Hepatocyte (in vitro differentiated cells): Measurements from ENCODE around the gene ARHGAP12. TPM values are rescaled to one million over a fixed set of nuclear protein-coding genes. Genes with fewer than 3 reads are reported as not detected.

Experiments
- DNase-seq: peaks from one replicate; pipeline ENCODE4 v3.0.0-alpha.2; 2016; ENCODE audit warnings: low spot score
- H2AFZ ChIP-seq: fragments of 200-600 bp; sonication (generic); 2 replicates; pipeline ENCODE4 v1.6.0; 2016; ENCODE audit warnings: antibody characterized with exemption, mild to moderate bottlenecking
- H3K27ac ChIP-seq: fragments of 200-600 bp; sonication (generic); 2 replicates; pipeline ENCODE4 v1.5.1; 2016; ENCODE audit warnings: mild to moderate bottlenecking
- H3K27me3 ChIP-seq: fragments of 200-600 bp; sonication (generic); 2 replicates; pipeline ENCODE4 v1.6.1; 2016
- H3K36me3 ChIP-seq: fragments of 200-600 bp; sonication (generic); replicated peaks from 2 replicates; pipeline ENCODE4 v1.5.1; 2016; ENCODE audit warnings: low read depth; ENCODE audit not compliant: insufficient read depth
- H3K4me1 ChIP-seq: fragments of 200-600 bp; sonication (generic); 2 replicates; pipeline ENCODE4 v1.5.1; 2016; ENCODE audit warnings: mild to moderate bottlenecking, moderate library complexity; ENCODE audit not compliant: insufficient read depth
- H3K4me2 ChIP-seq: fragments of 200-600 bp; sonication (generic); 2 replicates; pipeline ENCODE4 v1.6.0; 2016
- H3K4me3 ChIP-seq: fragments of 200-600 bp; sonication (generic); 2 replicates; pipeline ENCODE4 v1.5.1; 2016; ENCODE audit warnings: mild to moderate bottlenecking
- H3K79me2 ChIP-seq: fragments of 200-600 bp; sonication (generic); 2 replicates; pipeline ENCODE4 v1.6.0; 2017; ENCODE audit warnings: mild to moderate bottlenecking
- H3K9me2 ChIP-seq: fragments of 200-600 bp; sonication (generic); replicated peaks from 2 replicates; pipeline ENCODE4 v1.6.0; 2017; ENCODE audit warnings: mild to moderate bottlenecking; ENCODE audit not compliant: insufficient read depth
- H3K9me3 ChIP-seq: fragments of 200-600 bp; sonication (generic); 2 replicates; pipeline ENCODE4 v1.5.1; 2016; ENCODE audit warnings: low read depth, mild to moderate bottlenecking
- H4K20me1 ChIP-seq: fragments of 200-600 bp; sonication (generic); 2 replicates; pipeline ENCODE4 v1.6.0; 2016; ENCODE audit warnings: mild to moderate bottlenecking; ENCODE audit not compliant: insufficient read depth, poor library complexity, severe bottlenecking
- EZH2 ChIP-seq: fragments of 200-600 bp; sonication (generic); IDR thresholded peaks from 2 replicates; pipeline ENCODE4 v1.6.1; 2016; ENCODE audit warnings: antibody characterized with exemption, mild to moderate bottlenecking, borderline replicate concordance
- EZH2phosphoT487 ChIP-seq: fragments of 200-600 bp; sonication (generic); IDR thresholded peaks from one replicate; pipeline ENCODE4 v1.6.1; 2018; ENCODE audit warnings: antibody characterized with exemption, mild to moderate bottlenecking, low read depth, moderate library complexity; ENCODE audit not compliant: unreplicated experiment, severe bottlenecking
- WGBS: methylation state at CpG from one replicate; pipeline ENCODE4 v1.1.6; 2016; ENCODE audit warnings: low lambda C conversion rate; ENCODE audit errors: missing lambda C conversion rate; 5-methylcytosine and 5-hydroxymethylcytosine counted together
- polyA plus RNA-seq: library from polyadenylated mRNA; unstranded; fragments of >200 nt; fragmentation: Nextera tagmentation; extraction: Ambion mirVana; gene quantifications from 2 replicates; pipeline ENCODE4 v1.2.1, GENCODE V29; 2016
- total RNA-seq: library from RNA; depleted of rRNA; stranded (reverse); fragments of >200 nt; gene quantifications from 2 replicates; pipeline ENCODE4 v1.2.3, GENCODE V29; 2014
- TF ChIP-seq, protein P1 (sequence below): fragments of 200-600 bp; sonication (generic); IDR thresholded peaks from 2 replicates; pipeline ENCODE4 v1.5.1; 2016; ENCODE audit warnings: antibody characterized with exemption, mild to moderate bottlenecking; ENCODE audit not compliant: poor library complexity

The ARHGAP12 gene
- total and polyA plus RNA-seq, 2 experiments from 2014 or later, result 16.4 to 55.6 TPM

DNA sequence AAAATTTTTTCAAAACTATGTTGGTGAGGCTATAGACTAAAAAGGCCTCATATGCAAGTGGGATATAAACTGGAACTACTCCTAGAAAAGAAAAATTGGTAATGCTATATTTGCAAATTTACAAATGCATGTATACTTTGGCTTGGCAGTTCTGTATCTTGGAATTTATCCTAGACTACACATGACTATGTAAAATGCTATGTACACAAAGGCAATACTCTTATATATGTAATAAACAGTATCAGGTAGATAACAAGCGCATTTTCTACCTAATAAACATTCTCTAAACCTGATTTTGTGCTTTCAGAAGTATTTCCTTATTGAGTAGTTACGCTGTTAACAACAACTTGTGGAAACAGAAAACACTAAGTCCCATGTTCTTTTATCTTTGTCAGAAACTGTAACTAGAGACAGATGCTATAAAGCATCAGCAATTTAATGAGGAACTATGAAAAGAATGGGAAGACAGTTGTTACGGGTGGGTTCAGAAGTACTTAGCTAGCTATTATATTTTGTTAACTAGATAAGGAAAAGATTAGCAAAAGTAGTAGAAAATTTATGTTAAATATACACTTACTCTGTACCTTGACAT, 107.8 kb downstream of the ARHGAP12 start:
- no peak overlapping the region for H3K27ac ChIP-seq
- no peaks in the 10 kb centered on the region for H3K4me1 ChIP-seq
- no peaks in the 10 kb centered on the region for H3K27me3 ChIP-seq
- H3K4me3 ChIP-seq, result no peak overlapping the region
- TF ChIP-seq EZH2phosphoT487, result no peak
- TF ChIP-seq, protein P1, sequence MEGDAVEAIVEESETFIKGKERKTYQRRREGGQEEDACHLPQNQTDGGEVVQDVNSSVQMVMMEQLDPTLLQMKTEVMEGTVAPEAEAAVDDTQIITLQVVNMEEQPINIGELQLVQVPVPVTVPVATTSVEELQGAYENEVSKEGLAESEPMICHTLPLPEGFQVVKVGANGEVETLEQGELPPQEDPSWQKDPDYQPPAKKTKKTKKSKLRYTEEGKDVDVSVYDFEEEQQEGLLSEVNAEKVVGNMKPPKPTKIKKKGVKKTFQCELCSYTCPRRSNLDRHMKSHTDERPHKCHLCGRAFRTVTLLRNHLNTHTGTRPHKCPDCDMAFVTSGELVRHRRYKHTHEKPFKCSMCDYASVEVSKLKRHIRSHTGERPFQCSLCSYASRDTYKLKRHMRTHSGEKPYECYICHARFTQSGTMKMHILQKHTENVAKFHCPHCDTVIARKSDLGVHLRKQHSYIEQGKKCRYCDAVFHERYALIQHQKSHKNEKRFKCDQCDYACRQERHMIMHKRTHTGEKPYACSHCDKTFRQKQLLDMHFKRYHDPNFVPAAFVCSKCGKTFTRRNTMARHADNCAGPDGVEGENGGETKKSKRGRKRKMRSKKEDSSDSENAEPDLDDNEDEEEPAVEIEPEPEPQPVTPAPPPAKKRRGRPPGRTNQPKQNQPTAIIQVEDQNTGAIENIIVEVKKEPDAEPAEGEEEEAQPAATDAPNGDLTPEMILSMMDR, result no peak
- no peak for TF ChIP-seq EZH2
- no peaks in the 10 kb centered on the region for H3K9me3 ChIP-seq
- H3K79me2 ChIP-seq, result no peaks in the 10 kb centered on the region
- H3K36me3 ChIP-seq, result no peaks in the 10 kb centered on the region
- H4K20me1 ChIP-seq, result no peaks in the 10 kb centered on the region
- no peak overlapping the region for H3K4me2 ChIP-seq
- H2AFZ ChIP-seq, result no peak overlapping the region
- H3K9me2 ChIP-seq, result no peaks in the 10 kb centered on the region
- no peak for DNase-seq
- 38% methylated on average over 3 of the region's 3 CpGs for WGBS

DNA sequence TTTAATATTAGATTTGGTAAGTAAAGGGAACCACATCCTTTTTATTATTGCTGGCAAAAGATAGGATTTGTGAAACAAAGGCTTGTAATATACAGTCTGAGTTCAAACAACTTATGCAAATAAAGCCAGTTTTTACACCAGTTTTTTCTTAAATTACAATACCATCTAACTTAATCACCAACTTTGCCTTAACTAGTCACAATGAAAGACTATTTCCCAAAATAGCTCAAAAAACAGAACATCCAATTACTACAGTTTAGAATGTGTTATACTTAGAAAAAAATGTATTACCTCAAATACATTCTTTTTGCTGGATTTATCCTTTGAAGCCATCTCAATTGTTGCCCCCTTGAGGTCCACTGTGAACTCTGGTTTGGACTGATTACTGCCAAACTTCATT, 108.5 kb downstream of the ARHGAP12 start:
- Histone ChIP-seq H3K27me3 (no peaks in the 10 kb centered on the region), H3K36me3 (no peaks in the 10 kb centered on the region), H3K4me1 (no peaks in the 10 kb centered on the region), H3K4me3 (no peak overlapping the region), H3K9me3 (no peaks in the 10 kb centered on the region), H3K79me2 (no peaks in the 10 kb centered on the region), H3K4me2 (no peak overlapping the region), H2AFZ (no peak overlapping the region), H3K27ac (no peak overlapping the region), H4K20me1 (no peaks in the 10 kb centered on the region), H3K9me2 (no peaks in the 10 kb centered on the region)
- no peak for DNase-seq
- TF ChIP-seq, protein P1, result no peak
- no peak for TF ChIP-seq EZH2phosphoT487
- TF ChIP-seq EZH2, result no peak

DNA sequence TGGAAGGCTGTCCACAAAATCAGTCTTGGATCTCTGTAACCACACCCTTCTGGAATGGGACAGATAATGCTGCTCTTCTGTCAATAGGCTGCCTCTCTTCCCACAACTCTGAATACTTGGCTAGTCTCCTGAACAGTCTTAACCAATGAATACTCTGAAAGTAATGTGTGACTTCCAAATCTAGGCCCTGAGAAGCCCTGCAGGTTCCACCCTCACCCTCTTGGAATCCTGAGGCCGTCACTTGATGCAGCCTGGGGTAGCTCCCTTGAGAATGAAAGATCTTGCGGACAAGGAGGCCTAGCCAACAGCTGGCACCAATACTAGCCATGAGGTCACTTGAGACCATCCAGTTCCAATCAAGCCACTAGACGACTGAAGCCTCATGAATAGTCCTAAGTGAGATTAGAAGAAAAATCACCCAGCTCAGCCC, 109.2 kb downstream of the ARHGAP12 start:
- Histone ChIP-seq H3K4me1 (no peaks in the 10 kb centered on the region), H3K27ac (no peak overlapping the region), H2AFZ (no peak overlapping the region), H3K27me3 (no peaks in the 10 kb centered on the region), H3K4me3 (no peak overlapping the region), H4K20me1 (no peaks in the 10 kb centered on the region), H3K9me2 (no peaks in the 10 kb centered on the region), H3K79me2 (no peaks in the 10 kb centered on the region), H3K9me3 (no peaks in the 10 kb centered on the region), H3K36me3 (no peaks in the 10 kb centered on the region), H3K4me2 (no peak overlapping the region)
- 88% methylated on average over 3 of the region's 3 CpGs for WGBS
- no peak for DNase-seq
- TF ChIP-seq EZH2phosphoT487 (no peak), EZH2 (no peak)
- TF ChIP-seq, protein P1, result no peak
